ENCODE results near the gene YAE1.
A peak's percentile ranks its signal among the peaks of the same experiment; 100 is the strongest.

The YAE1 gene

GRCh38 chr7:39608278-39608677, 42.1 kb downstream of the YAE1 start:
- DNase-seq (ENCODE audit: low spot score): no peak

DNA sequence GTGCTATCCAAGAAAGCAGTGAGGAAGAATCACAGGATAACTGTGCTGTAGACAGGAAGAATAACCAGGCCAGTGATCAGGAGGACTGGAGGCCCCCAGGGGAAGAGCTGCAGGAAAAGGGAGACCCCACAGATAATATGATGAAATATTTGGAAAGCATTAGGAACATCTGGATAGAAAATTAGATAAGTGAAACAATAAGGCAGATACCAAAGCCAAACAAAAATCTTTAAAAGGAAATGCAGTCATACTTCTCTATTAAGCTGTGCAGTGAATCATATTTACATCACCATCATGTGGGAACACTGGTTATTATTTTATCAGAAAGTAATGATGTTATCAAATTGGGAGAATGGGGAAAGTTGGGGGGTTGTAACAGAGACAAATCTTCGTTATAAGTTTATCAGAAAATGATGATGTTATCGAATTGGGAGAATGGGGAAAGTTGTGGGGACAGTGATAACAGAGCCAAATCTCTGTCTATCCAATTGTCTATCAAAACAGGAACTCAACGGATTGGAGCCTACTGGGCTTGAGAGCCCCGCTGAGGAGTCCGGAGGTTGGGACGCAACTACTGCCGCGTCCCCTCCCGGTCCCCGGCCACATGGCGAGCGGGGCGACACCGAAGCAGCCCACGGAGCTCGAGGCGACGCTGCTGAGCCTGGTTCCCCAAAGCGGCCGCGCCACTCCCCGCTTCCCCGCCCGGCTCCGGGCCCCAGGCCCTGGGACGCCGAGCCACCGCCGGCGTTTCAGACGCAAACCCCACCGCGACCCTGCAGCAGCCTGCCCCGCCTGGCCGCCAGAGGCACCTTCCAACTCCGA, 43.1 kb downstream of the YAE1 start:
- peak; percentile 19 for DNase-seq (ENCODE audit: low spot score)

DNA sequence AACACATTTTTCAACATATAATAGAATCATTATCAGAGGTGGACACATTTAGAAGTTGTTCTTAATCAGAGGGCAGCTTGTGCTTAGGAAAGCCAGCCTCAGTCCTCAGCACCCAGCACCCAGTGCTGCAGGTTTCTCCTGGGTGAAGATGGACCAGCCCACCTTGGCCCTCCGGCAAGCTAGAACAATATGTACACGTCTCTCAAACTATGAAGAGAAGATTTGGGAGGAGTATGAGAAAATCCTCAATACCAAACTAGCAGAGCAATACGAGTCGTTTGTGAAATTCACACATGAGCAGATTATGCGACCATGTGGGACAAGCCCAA, 43.7 kb downstream of the YAE1 start:
- DNase-seq (ENCODE audit: low spot score): no peak

DNA sequence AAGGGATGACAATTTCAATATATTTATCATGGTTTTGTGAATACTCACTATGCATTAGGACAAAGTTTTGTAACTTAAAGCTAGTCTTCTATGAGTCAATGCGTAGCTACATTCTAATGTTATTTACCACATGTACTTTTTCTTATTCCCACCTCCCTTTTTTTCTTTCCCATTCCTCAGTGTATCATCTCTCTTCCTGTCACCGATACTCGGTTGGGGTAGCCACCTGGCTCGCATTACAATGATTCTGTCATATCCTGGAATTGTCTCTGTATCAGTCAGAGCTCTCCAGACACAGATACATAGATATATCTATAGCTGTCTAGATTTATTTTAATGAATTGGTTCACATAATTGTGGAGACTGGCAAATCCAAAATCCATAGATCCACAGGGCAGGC, 47.4 kb downstream of the YAE1 start:
- DNase-seq (ENCODE audit: low spot score): no peak

DNA sequence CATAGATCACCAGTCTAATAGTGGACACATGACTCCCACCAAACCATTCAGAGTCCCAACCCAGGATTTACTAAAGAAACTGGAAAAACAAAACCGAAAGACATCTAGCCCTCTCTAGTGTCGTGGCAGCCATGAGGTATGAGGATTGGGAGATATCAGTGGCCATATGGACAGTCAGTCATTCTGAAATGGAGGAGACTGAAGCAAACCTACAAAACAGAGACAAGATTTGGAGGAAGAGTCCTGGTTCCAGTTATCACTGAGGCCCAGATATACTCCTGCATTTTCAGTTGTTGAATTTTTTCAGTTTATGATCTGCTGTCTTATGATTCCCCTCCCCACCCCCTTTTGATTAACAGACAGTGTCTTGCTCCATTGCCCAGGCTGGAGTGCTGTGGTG, 48.1 kb downstream of the YAE1 start:
- DNase-seq (ENCODE audit: low spot score): no peak

- no peak for DNase-seq (ENCODE audit: low spot score)
Measured at GRCh38 chr7:39615350-39615975, 49.3 kb downstream of the YAE1 start.

DNA sequence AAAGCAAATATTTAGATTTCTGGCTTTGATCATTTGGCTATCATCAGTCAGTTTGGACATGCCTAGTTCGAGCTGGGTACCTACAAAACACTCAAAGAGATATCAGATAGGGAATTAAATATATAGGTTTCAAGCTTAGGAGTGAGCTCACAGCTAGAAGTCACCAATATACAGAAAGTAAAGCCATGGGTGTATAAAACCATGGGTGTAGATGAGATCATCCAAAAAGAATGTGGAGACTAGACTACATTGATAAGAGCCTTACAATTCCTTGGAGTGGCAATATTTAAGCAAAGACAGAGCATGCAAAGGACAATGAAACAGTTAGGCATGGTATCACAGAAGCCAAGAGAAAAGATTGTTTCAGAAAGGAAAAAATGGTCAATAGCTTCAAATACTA, 49.9 kb downstream of the YAE1 start:
- no peak for DNase-seq (ENCODE audit: low spot score)

DNA sequence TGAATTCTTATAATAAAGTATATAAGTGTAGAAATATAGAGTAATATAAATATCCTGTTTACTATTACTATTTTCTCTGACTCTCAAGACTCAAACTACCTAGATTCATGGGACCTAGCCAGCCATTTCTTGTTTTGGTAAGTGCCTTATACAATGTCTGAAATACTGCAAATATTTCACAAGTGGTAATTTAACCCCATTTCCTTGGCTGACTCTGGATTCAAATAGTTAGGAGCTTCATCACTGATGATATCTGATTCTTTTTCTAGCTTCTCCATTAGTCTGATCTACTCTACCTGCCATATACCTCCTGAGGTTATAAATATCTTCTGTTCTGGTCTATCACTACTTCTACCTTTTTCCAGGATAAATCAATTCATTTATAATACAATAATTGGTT, 50.8 kb downstream of the YAE1 start:
- no peak for DNase-seq (ENCODE audit: low spot score)

DNA sequence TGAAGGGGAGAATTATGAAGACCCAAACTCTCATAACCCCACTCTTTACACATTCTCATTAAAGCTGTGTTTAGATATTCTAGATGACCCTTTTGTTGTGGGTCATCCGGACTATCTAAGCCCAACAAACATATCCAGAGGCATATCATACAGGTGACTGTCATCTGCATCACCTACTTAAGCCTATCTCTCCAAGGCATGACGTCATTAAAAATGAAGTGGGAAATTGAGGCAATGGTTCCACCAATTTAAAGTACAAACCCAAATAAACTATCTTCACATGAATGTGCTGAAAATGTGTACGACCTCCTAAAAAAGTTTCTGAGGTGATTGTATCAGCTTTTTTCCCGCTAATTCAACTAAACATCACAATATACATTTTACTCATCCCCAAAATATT, 52.7 kb downstream of the YAE1 start:
- no peak for DNase-seq (ENCODE audit: low spot score)

DNA sequence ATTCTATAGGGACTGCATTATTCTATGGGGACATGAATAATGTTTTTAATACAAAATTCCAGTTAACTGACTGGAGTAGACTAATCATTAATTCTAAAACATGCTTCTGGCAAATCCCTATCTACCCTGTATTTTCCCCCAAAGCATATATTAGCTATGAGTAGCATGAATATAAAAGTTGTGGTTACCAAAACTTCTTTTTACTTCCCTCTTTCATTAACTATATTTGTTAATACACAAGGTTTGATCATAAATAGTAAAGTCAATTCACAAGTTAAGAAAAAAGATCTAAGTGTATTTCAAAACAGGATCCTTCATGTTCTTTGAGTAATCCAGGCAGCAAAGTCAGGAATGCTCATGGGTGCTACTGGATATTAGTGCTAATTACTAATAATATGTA, 54.3 kb downstream of the YAE1 start:
- DNase-seq (ENCODE audit: low spot score): no peak

DNA sequence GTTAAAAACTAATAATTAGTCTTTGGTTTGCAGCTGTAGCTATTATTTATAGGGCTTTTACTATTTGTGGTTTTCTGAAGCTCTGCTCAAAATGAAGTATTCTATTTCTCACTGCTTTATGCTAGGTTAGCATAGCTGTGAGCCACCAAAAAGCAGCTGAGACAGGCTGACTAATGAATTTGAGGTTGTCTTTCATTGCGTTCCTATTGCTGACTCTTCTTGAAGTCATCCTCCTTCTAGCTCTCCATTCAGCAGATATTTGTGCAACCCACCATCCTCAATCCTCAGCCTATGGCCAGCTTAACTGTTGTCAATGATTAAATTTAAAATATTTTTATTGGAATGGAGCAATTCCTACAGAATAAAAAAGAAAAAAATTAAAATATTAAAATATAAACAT, 55.1 kb downstream of the YAE1 start:
- peak; percentile 84 for DNase-seq (ENCODE audit: low spot score)

DNA sequence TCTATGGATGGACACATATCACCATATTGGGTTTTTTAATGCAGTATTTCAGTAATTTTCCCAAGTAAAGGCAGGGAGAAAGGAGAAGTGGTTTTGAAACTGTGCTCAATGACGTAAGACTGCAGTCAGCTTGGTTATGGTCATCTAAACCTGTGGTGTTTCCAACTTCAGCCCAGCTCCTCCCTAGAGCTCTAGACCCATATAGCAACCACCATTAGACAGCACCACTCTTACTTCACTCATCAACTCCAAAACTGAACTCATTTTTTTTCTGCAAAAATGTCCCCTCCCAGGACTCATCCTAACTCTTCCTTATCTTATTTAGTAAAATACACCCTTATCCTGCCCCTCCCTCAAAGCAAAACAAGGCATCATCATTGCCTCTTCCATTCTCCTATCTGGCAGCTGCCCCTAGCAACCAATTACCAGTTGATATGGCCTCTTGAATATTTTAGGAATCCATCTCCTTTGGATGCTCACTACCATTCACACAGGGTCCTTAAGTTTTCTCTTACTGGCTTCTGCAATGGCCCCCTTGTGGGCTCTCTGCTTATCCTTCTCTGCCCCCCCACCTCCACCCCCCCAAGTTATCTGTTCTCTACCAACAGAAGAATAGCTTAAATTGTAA, 55.7 kb downstream of the YAE1 start:
- no peak for DNase-seq (ENCODE audit: low spot score)

Measured in RKO (cell line).